ENCODE measurements around the gene ERBB4.

The ERBB4 gene

GRCh38 chr2:212538305-212539071 lies at the start of gene ERBB4:
Gene ERBB4 (minus strand): TSS chr2:212538802. CDS start chr2:212538530, 272 bp downstream.
- TF ChIP-seq CTCF (IDR thresholded peaks at IDR 0.05), result no peak

GRCh38 chr2:212580117-212580516 lies 41.5 kb upstream of the ERBB4 start:
- no peak for TF ChIP-seq CTCF (IDR thresholded peaks at IDR 0.05)

GRCh38 chr2:212556296-212556695 lies 17.7 kb upstream of the ERBB4 start:
- TF ChIP-seq CTCF (IDR thresholded peaks at IDR 0.05), result no peak

DNA sequence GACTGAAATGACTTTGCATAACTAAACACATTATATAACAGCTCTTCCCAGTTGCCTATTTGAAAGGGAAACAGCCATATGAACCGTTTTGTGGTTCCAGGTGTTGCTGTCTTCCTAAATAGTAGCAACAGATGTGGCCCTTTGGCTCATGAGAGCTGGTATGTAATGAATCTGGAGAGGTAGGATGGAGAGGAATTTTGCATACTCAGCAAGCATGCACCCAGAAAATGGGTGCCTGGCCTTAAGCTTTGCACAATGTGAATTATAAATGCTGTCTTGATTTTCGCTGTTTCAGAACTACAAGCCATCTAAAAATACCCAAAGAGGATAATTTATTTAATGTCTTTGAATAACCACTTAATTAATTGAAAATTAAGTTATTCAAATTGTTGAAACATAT lies 15.6 kb upstream of the ERBB4 start:
- TF ChIP-seq CTCF (IDR thresholded peaks at IDR 0.05), result no peak

DNA sequence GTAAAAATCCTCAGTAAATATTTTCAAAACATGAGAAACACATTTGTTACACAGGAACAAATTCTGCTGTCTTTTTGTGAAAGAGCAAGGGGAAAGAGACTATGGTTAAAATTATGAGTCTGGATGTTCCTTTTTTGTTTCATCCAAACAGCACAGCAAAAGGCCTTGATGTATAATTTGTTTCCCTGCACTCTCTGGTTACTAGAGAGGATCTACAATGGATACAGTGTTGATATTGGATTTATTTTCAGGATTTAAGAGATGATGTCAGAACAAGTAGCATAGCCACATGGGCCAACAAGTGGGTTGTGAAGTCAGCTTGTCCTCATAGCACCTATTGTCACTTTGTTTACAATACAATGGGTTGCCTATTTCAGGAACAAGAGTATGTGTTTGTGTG lies 11.3 kb upstream of the ERBB4 start:
- TF ChIP-seq CTCF (IDR thresholded peaks at IDR 0.05), result no peak

DNA sequence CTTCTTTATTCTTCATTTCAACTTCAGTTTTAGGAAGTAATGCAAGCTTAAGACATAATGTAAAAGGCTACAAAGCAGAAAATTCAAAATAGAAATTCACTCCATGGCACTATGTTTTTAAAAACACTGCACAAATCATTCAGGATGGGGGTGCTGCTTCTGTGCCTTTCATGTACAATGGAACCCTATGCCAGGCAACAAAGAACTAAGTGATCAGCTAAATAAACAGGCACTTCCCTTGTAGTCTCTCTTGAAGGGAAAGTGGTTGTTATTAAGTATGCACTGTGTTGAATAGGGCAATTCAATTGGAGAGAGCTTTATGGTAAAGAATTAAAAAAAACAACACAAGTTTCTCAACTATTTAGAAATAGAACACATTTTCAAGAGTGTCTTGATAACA lies 10.9 kb upstream of the ERBB4 start:
- no peak for TF ChIP-seq CTCF (IDR thresholded peaks at IDR 0.05)

DNA sequence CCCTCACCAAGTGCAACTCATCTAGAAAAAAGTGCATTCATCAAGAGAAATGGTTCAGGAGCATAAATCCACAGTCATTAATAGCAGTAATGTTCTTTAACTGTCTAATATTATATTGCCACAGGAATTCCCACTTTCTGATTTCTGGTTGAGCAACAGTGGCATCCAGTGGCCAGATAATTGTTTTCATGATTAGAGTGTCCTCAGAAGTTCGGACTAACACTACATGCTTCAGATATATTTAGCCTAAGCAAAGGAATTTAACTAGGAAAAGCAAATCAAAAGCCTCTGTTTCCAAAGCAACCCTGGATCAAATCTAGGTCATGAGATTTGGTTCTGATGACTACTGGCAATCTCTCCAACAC lies 9.8 kb upstream of the ERBB4 start:
- TF ChIP-seq CTCF (IDR thresholded peaks at IDR 0.05), result peak; percentile 62; the same call in 1 of the 2 replicates
